NT2/D1 (cell line): ENCODE results near the gene SIRT2.

Experiments used
- SUZ12 ChIP-seq: IDR thresholded peaks from 2 replicates; pipeline ENCODE4 v1.6.1; 2011; ENCODE audit not compliant: insufficient read length, insufficient read depth; ENCODE audit errors: extremely low read depth
- YY1 ChIP-seq: IDR thresholded peaks from 2 replicates; pipeline ENCODE4 v1.6.1; 2011; ENCODE audit not compliant: insufficient read length, insufficient read depth

DNA sequence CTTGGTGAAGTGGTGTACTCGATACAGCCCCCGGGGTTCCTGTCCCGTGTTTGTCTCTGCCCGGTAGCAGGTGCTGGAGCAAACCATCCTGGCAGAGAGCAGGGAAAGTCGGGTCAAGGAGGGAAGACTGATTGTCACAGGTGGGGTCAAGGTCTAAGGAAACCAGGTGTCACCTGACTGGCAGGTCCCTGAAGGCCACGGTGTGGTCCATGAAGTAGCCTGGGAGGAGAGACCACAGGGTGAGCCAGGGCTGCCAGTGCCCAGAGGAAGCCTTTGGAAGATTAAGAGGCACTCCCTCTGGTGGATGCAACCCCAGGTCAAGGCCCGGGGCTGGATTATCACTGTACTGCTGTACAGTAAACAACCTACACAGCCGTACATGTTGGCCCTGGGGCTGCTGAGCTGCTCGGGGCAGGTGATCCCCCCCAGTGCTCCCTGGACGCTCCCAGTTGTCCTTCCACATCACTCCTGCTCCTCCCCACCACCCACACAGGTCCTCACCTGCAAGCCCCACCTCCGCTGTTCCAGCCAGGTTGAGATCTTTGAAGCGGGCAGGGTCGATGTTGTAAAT, 18.6 kb upstream of the SIRT2 start:
- TF ChIP-seq SUZ12: no peak
- TF ChIP-seq YY1: no peak
